Measurements from ENCODE around the gene E2F1. TPM values are rescaled to one million over a fixed set of nuclear protein-coding genes. Genes with fewer than 3 reads are reported as not detected.

Gene E2F1
- total and polyA plus RNA-seq, 4 experiments from 2014 or later, result 0.46 to 2.6 (median 1.6) TPM

GRCh38 chr20:33710681-33711445 is 24.7 kb upstream of the E2F1 start:
- Mint-ChIP-seq H3K27ac (peak overlapping the region in 1 of 7 donors; percentile 26), H3K27me3 (no peaks in the 10 kb centered on the region), H3K4me1 (peaks cover 0 to 18% (median 9%) of the 10 kb centered on the region in 4 donors), H3K36me3 (peaks cover 33 to 40% of the 10 kb centered on the region in 2 donors), H3K9me3 (no peaks in the 10 kb centered on the region), H3K4me3 (no peak overlapping the region)
- Histone ChIP-seq H3K4me3 (ENCODE audit: low read length in 2 of 2) (no peak overlapping the region), H3K9me3 (ENCODE audit: control insufficient read depth in 1 of 2, low read length in 2 of 2) (no peaks in the 10 kb centered on the region), H3K27ac (ENCODE audit: low read depth, low read length) (no peak overlapping the region), H3K4me1 (ENCODE audit: insufficient read depth, low read length) (peaks cover 6% of the 10 kb centered on the region), H3K36me3 (ENCODE audit: insufficient read depth, low read length) (peaks cover 41% of the 10 kb centered on the region), H3K27me3 (ENCODE audit: insufficient read depth, low read length) (no peaks in the 10 kb centered on the region)
- POLR2A ChIA-PET (ENCODE audit: partially characterized antibody), result interaction anchor here (1.2 kb wide), 1 partner anchor 43 kb away, joined by 3 read pairs; no protein-coding TSS in a partner anchor
- intact Hi-C loops (cut with micrococcal nuclease), result no loop called here
- CTCF ChIA-PET (ENCODE audit: partially characterized antibody), result no interaction called here
- DNase-seq, result no peak

- H3K9me3 ChIP-seq (ENCODE audit: control insufficient read depth in 1 of 2, low read length in 2 of 2), result no peaks in the 10 kb centered on the region
- no peak for DNase-seq
- no peaks in the 10 kb centered on the region for H3K9me3 Mint-ChIP-seq
- no peak overlapping the region for H3K27ac Mint-ChIP-seq
- H3K4me3 Mint-ChIP-seq, result no peak overlapping the region
- H3K27ac ChIP-seq (ENCODE audit: low read depth, low read length), result no peak overlapping the region
- CTCF ChIA-PET (ENCODE audit: partially characterized antibody), result no interaction called here
- peaks cover 0 to 18% (median 9%) of the 10 kb centered on the region in 4 donors for H3K4me1 Mint-ChIP-seq
- H3K4me1 ChIP-seq (ENCODE audit: insufficient read depth, low read length), result peaks cover 6% of the 10 kb centered on the region
- H3K27me3 Mint-ChIP-seq, result no peaks in the 10 kb centered on the region
- H3K36me3 Mint-ChIP-seq, result peaks cover 33 to 42% of the 10 kb centered on the region in 2 donors
- peaks cover 41% of the 10 kb centered on the region for H3K36me3 ChIP-seq (ENCODE audit: insufficient read depth, low read length)
- intact Hi-C loops (cut with micrococcal nuclease), result no loop called here
- POLR2A ChIA-PET (ENCODE audit: partially characterized antibody), result interaction anchor here (1.0 to 1.2 kb wide), 2 partner anchors 10 to 42 kb away, joined by 3 to 6 read pairs; partner anchors contain the start of gene PXMP4
- H3K27me3 ChIP-seq (ENCODE audit: insufficient read depth, low read length), result no peaks in the 10 kb centered on the region
- no peak overlapping the region for H3K4me3 ChIP-seq (ENCODE audit: low read length in 2 of 2)
Measured at GRCh38 chr20:33709905-33710541, 23.8 kb upstream of the E2F1 start.

- Histone ChIP-seq H3K4me1 (ENCODE audit: insufficient read depth, low read length) (peaks cover 6% of the 10 kb centered on the region), H3K4me3 (ENCODE audit: low read length in 2 of 2) (no peak overlapping the region), H3K27me3 (ENCODE audit: insufficient read depth, low read length) (no peaks in the 10 kb centered on the region), H3K27ac (ENCODE audit: low read depth, low read length) (no peak overlapping the region), H3K36me3 (ENCODE audit: insufficient read depth, low read length) (peaks cover 35% of the 10 kb centered on the region), H3K9me3 (ENCODE audit: control insufficient read depth in 1 of 2, low read length in 2 of 2) (no peaks in the 10 kb centered on the region)
- H3K4me3 Mint-ChIP-seq, result no peak overlapping the region
- no peaks in the 10 kb centered on the region for H3K27me3 Mint-ChIP-seq
- peak overlapping the region in 3 of 7 donors; percentile 30 to 62 (median 35) for H3K27ac Mint-ChIP-seq
- ChIA-PET POLR2A (ENCODE audit: partially characterized antibody) (interaction anchor here (1.0 kb wide), 1 partner anchor 11 kb away, joined by 6 read pairs; the partner anchor contains the start of gene PXMP4), CTCF (ENCODE audit: partially characterized antibody) (no interaction called here)
- H3K9me3 Mint-ChIP-seq, result no peaks in the 10 kb centered on the region
- H3K4me1 Mint-ChIP-seq, result peaks cover 0 to 18% (median 9%) of the 10 kb centered on the region in 4 donors
- DNase-seq, result no peak
- peaks cover 33 to 44% of the 10 kb centered on the region in 2 donors for H3K36me3 Mint-ChIP-seq
- intact Hi-C loops (cut with micrococcal nuclease), result no loop called here
Measured at GRCh38 chr20:33709398-33709797, 23.2 kb upstream of the E2F1 start.

GRCh38 chr20:33707668-33708067 is 21.5 kb upstream of the E2F1 start:
- no peak for DNase-seq
- H3K4me3 ChIP-seq (ENCODE audit: low read length in 2 of 2), result no peak overlapping the region
- H3K9me3 ChIP-seq (ENCODE audit: control insufficient read depth in 1 of 2, low read length in 2 of 2), result no peaks in the 10 kb centered on the region
- Mint-ChIP-seq H3K27me3 (no peaks in the 10 kb centered on the region), H3K9me3 (no peaks in the 10 kb centered on the region), H3K27ac (no peak overlapping the region), H3K4me3 (no peak overlapping the region), H3K36me3 (peaks cover 21 to 33% of the 10 kb centered on the region in 2 donors), H3K4me1 (peaks cover 0 to 16% (median 5%) of the 10 kb centered on the region in 4 donors)
- ChIA-PET CTCF (ENCODE audit: partially characterized antibody) (no interaction called here), POLR2A (ENCODE audit: partially characterized antibody) (no interaction called here)
- intact Hi-C loops (cut with micrococcal nuclease), result no loop called here
- H3K4me1 ChIP-seq (ENCODE audit: insufficient read depth, low read length), result peaks cover 6% of the 10 kb centered on the region
- H3K36me3 ChIP-seq (ENCODE audit: insufficient read depth, low read length), result peaks cover 19% of the 10 kb centered on the region
- no peaks in the 10 kb centered on the region for H3K27me3 ChIP-seq (ENCODE audit: insufficient read depth, low read length)
- H3K27ac ChIP-seq (ENCODE audit: low read depth, low read length), result no peak overlapping the region

GRCh38 chr20:33704197-33704924 is 18.2 kb upstream of the E2F1 start:
- Mint-ChIP-seq H3K4me3 (no peak overlapping the region), H3K9me3 (no peaks in the 10 kb centered on the region), H3K4me1 (peaks cover 0 to 3% (median 0%) of the 10 kb centered on the region in 4 donors), H3K36me3 (peaks cover 6 to 14% of the 10 kb centered on the region in 2 donors), H3K27ac (peak overlapping the region in 1 of 7 donors; percentile 78), H3K27me3 (no peaks in the 10 kb centered on the region)
- POLR2A ChIA-PET (ENCODE audit: partially characterized antibody), result no interaction called here
- Histone ChIP-seq H3K4me1 (ENCODE audit: insufficient read depth, low read length) (no peaks in the 10 kb centered on the region), H3K9me3 (ENCODE audit: control insufficient read depth in 1 of 2, low read length in 2 of 2) (no peaks in the 10 kb centered on the region), H3K27ac (ENCODE audit: low read depth, low read length) (no peak overlapping the region), H3K4me3 (ENCODE audit: low read length in 2 of 2) (no peak overlapping the region), H3K36me3 (ENCODE audit: insufficient read depth, low read length) (peaks cover 6% of the 10 kb centered on the region), H3K27me3 (ENCODE audit: insufficient read depth, low read length) (no peaks in the 10 kb centered on the region)
- DNase-seq, result no peak
- intact Hi-C loops (cut with micrococcal nuclease), result no loop called here
- CTCF ChIA-PET (ENCODE audit: partially characterized antibody), result interaction anchor here (0.7 kb wide), 1 partner anchor 610 kb away, joined by 3 read pairs; no protein-coding TSS in a partner anchor

- ChIA-PET CTCF (ENCODE audit: partially characterized antibody) (no interaction called here), POLR2A (ENCODE audit: partially characterized antibody) (no interaction called here)
- no peak overlapping the region for H3K27ac Mint-ChIP-seq
Measured at GRCh38 chr20:33703498-33704137, 17.4 kb upstream of the E2F1 start.

More at GRCh38 chr20:33703498-33704137, 17.4 kb upstream of the E2F1 start:
- Mint-ChIP-seq H3K27me3 (no peaks in the 10 kb centered on the region), H3K9me3 (no peaks in the 10 kb centered on the region), H3K4me1 (no peaks in the 10 kb centered on the region), H3K4me3 (no peak overlapping the region), H3K36me3 (peaks cover 6 to 14% of the 10 kb centered on the region in 2 donors)
- no peak overlapping the region for H3K27ac ChIP-seq (ENCODE audit: low read depth, low read length)
- DNase-seq, result no peak
- intact Hi-C loops (cut with micrococcal nuclease), result no loop called here
- H3K9me3 ChIP-seq (ENCODE audit: control insufficient read depth in 1 of 2, low read length in 2 of 2), result no peaks in the 10 kb centered on the region
- H3K27me3 ChIP-seq (ENCODE audit: insufficient read depth, low read length), result no peaks in the 10 kb centered on the region
- H3K36me3 ChIP-seq (ENCODE audit: insufficient read depth, low read length), result peaks cover 6% of the 10 kb centered on the region
- H3K4me3 ChIP-seq (ENCODE audit: low read length in 2 of 2), result no peak overlapping the region
- H3K4me1 ChIP-seq (ENCODE audit: insufficient read depth, low read length), result no peaks in the 10 kb centered on the region
